H1 (cell line): ENCODE measurements around the gene EPG5. TPM values are rescaled to one million over a fixed set of nuclear protein-coding genes. Genes with fewer than 3 reads are reported as not detected.
"Not testable (repeated sequence)": the region's sequence is repeated elsewhere in the genome, so short reads cannot be mapped to it uniquely, and the experiment has no call there.

Experiments used
- CTCF ChIA-PET: fragments of 300-600 bp; sonication (Branson Sonifier 250); formaldehyde crosslinking; loops from one replicate; lab custom pipeline; 2021; ENCODE audit not compliant: partially characterized antibody; lab: Charles Lee
- POLR2A ChIA-PET: fragments of 300-600 bp; sonication (Branson Sonifier 250); formaldehyde crosslinking; loops from one replicate; lab custom pipeline; 2021; ENCODE audit warnings: inconsistent platforms; ENCODE audit not compliant: partially characterized antibody; lab: Charles Lee
- DNase-seq, 2 experiments: peaks; one replicate each; pipeline versions ENCODE4 v3.0.0 to v3.0.0-alpha.2; 2010 to 2022; ENCODE audit warnings: low spot score in 2 of 2, low read depth in 1 of 2, mixed read lengths in 1 of 2
- FAIRE-seq: peaks from 2 replicates; lab custom pipeline; 2011; peaks lifted over from hg19 to GRCh38; lab: Jason Lieb, UNC
- H2AFZ ChIP-seq: 2 replicates; pipeline ENCODE4 v1.8.1; 2012; ENCODE audit warnings: low read length, inconsistent platforms
- H2AK5ac ChIP-seq: 2 replicates; pipeline ENCODE4 v1.6.1; 2013; ENCODE audit warnings: low read depth, low read length
- H2BK120ac ChIP-seq: replicated peaks from 2 replicates; pipeline ENCODE3; 2013; ENCODE audit warnings: low read depth, low read length, inconsistent platforms
- H2BK12ac ChIP-seq: 2 replicates; pipeline ENCODE4 v1.6.1; 2013; ENCODE audit warnings: low read depth, low read length
- H2BK15ac ChIP-seq: 2 replicates; pipeline ENCODE4 v1.6.1; 2013; ENCODE audit warnings: low read length
- H2BK20ac ChIP-seq: 2 replicates; pipeline ENCODE4 v1.6.1; 2013; ENCODE audit warnings: low read length
- H2BK5ac ChIP-seq: 2 replicates; pipeline ENCODE4 v1.6.1; 2013; ENCODE audit warnings: low read depth, low read length
- H3K14ac ChIP-seq: 2 replicates; pipeline ENCODE4 v1.6.1; 2013; ENCODE audit warnings: inconsistent platforms; ENCODE audit not compliant: insufficient read length
- H3K18ac ChIP-seq: 2 replicates; pipeline ENCODE4 v1.6.1; 2013; ENCODE audit warnings: low read length; ENCODE audit errors: extremely low read depth
- H3K23ac ChIP-seq: 2 replicates; pipeline ENCODE4 v1.6.1; 2013; ENCODE audit warnings: inconsistent platforms; ENCODE audit not compliant: insufficient read length
- H3K23me2 ChIP-seq: 2 replicates; pipeline ENCODE4 v1.6.1; 2013; ENCODE audit warnings: low read depth, low read length
- H3K27ac ChIP-seq: 2 replicates; pipeline ENCODE4 v1.6.1; 2011; ENCODE audit warnings: low read depth, low read length, inconsistent platforms
- H3K27me3 ChIP-seq, 4 experiments: replicated peaks in 1 of 4; 1 replicate in 1 of 4; 2 replicates in 3 of 4; pipeline versions ENCODE4 v1.6.1 to v1.8.1; 2011 to 2013; ENCODE audit warnings: low read length in 3 of 4, mild to moderate bottlenecking in 3 of 4, inconsistent platforms in 2 of 4, mixed read lengths in 2 of 4, moderate library complexity in 1 of 4; ENCODE audit not compliant: control insufficient read depth in 3 of 4, insufficient read depth in 3 of 4; ENCODE audit errors: extremely low read depth in 1 of 4
- H3K36me3 ChIP-seq, 4 experiments: 2 replicates each; pipeline versions ENCODE4 v1.6.1 to v1.8.1; 2011 to 2013; ENCODE audit warnings: mild to moderate bottlenecking in 4 of 4, low read length in 3 of 4, moderate library complexity in 2 of 4, control low read depth in 1 of 4, inconsistent platforms in 1 of 4; ENCODE audit not compliant: insufficient read depth in 4 of 4, control insufficient read depth in 2 of 4
- H3K4ac ChIP-seq: replicated peaks from 2 replicates; pipeline ENCODE3; 2013; ENCODE audit warnings: low read length, low read depth, mixed read lengths, inconsistent platforms; ENCODE audit not compliant: insufficient read length
- H3K4me1 ChIP-seq, 4 experiments: replicated peaks in 1 of 4; 1 replicate in 1 of 4; 2 replicates in 3 of 4; pipeline versions ENCODE4 v1.6.1 to v1.8.1; 2011 to 2013; ENCODE audit warnings: low read length in 3 of 4, inconsistent platforms in 2 of 4, mixed read lengths in 1 of 4; ENCODE audit not compliant: insufficient read depth in 4 of 4, control insufficient read depth in 3 of 4
- H3K4me2 ChIP-seq, 2 experiments: 2 replicates each; pipeline versions ENCODE4 v1.6.1 to v1.8.1; 2011 to 2013; ENCODE audit warnings: low read depth in 2 of 2, low read length in 2 of 2, control low read depth in 1 of 2, inconsistent platforms in 1 of 2, mild to moderate bottlenecking in 1 of 2; ENCODE audit not compliant: insufficient read depth in 1 of 2
- H3K4me3 ChIP-seq, 4 experiments: fragments of 200-600, 300-600 bp in 1 of 4; sonication (generic), shearing (Covaris generic), sonication (Bioruptor Twin) in 1 of 4; 2 replicates each; pipeline versions ENCODE4 v1.5.1 to v1.8.1; 2011 to 2016; ENCODE audit warnings: low read length in 4 of 4, low read depth in 3 of 4, control low read depth in 2 of 4, inconsistent platforms in 2 of 4, mild to moderate bottlenecking in 2 of 4, mixed read lengths in 1 of 4, moderate library complexity in 1 of 4; ENCODE audit not compliant: insufficient read depth in 2 of 4; ENCODE audit errors: extremely low read depth in 1 of 4
- H3K56ac ChIP-seq: replicated peaks from 2 replicates; pipeline ENCODE3; 2013; ENCODE audit warnings: low read depth, mild to moderate bottlenecking, mixed read lengths, low read length, inconsistent platforms; ENCODE audit not compliant: insufficient read length
- H3K79me1 ChIP-seq: 2 replicates; pipeline ENCODE4 v1.6.1; 2013; ENCODE audit warnings: low read depth, low read length, control low read depth
- H3K79me2 ChIP-seq, 2 experiments: 2 replicates each; pipeline versions ENCODE4 v1.6.1 to v1.8.1; 2012 to 2013; ENCODE audit warnings: low read length in 2 of 2, mild to moderate bottlenecking in 2 of 2, inconsistent platforms in 1 of 2; ENCODE audit not compliant: insufficient read depth in 2 of 2, control insufficient read depth in 1 of 2
- H3K9ac ChIP-seq, 4 experiments: replicated peaks in 1 of 4; 1 replicate in 1 of 4; 2 replicates in 3 of 4; pipeline versions ENCODE4 v1.6.1 to v1.8.1; 2011 to 2013; ENCODE audit warnings: low read depth in 3 of 4, low read length in 3 of 4, control low read depth in 2 of 4, mild to moderate bottlenecking in 2 of 4, moderate library complexity in 2 of 4, inconsistent platforms in 1 of 4; ENCODE audit errors: extremely low read depth in 1 of 4
- H3K9me3 ChIP-seq, 2 experiments: 2 replicates each; pipeline versions ENCODE4 v1.6.1 to v1.8.1; 2012 to 2013; ENCODE audit warnings: mild to moderate bottlenecking in 2 of 2, moderate library complexity in 2 of 2, control low read depth in 1 of 2, inconsistent platforms in 1 of 2, low read depth in 1 of 2, low read length in 1 of 2, mixed read lengths in 1 of 2; ENCODE audit not compliant: insufficient read depth in 2 of 2
- H4K20me1 ChIP-seq, 2 experiments: replicated peaks in 1 of 2; 2 replicates each; pipeline versions ENCODE3 to v1.8.1; 2011 to 2013; ENCODE audit warnings: inconsistent platforms in 2 of 2, low read length in 2 of 2, mild to moderate bottlenecking in 1 of 2; ENCODE audit not compliant: insufficient read depth in 2 of 2, control insufficient read depth in 1 of 2
- H4K5ac ChIP-seq: 2 replicates; pipeline ENCODE4 v1.6.1; 2013; ENCODE audit warnings: low read length, low read depth, mixed read lengths, inconsistent platforms; ENCODE audit not compliant: insufficient read length
- H4K8ac ChIP-seq: 2 replicates; pipeline ENCODE4 v1.8.0; 2013; ENCODE audit warnings: mild to moderate bottlenecking, moderate library complexity, low read length, inconsistent platforms; ENCODE audit not compliant: insufficient read depth; ENCODE audit errors: extremely low read depth
- H4K91ac ChIP-seq: replicated peaks from 2 replicates; pipeline ENCODE3; 2013; ENCODE audit warnings: low read length, mixed read lengths, inconsistent platforms; ENCODE audit not compliant: insufficient read length
- WGBS, 2 experiments: shearing (Covaris generic) in 1 of 2; methylation state at CpG; one replicate each; pipeline versions ENCODE4 v1.1.6 to v1.1.7; 2013 to 2015; ENCODE audit warnings: low lambda C conversion rate in 2 of 2, mixed read lengths in 2 of 2, inconsistent platforms in 1 of 2, low coverage in 1 of 2, missing lambda C conversion rate in 1 of 2; ENCODE audit not compliant: insufficient replicate concordance in 2 of 2, insufficient coverage in 1 of 2, insufficient read length in 1 of 2; ENCODE audit errors: extremely low coverage in 1 of 2, missing lambda C conversion rate in 1 of 2; 5-methylcytosine and 5-hydroxymethylcytosine counted together
- polyA plus RNA-seq, 7 experiments: library from polyadenylated mRNA; depleted of rRNA in 3 of 7; stranded (reverse) in 5 of 7; unstranded in 2 of 7; fragments of >200 nt in 5 of 7; fragments of 200-250 nt in 2 of 7; gene quantifications; 1 replicate in 5 of 7; 2 replicates in 1 of 7; 4 replicates in 1 of 7; pipeline versions ENCODE4 v1.2.1 to v1.2.3, GENCODE V29; 2011 to 2013; ENCODE audit warnings: missing spikeins in 2 of 7, mixed read lengths in 2 of 7
- total RNA-seq: library from RNA; stranded (reverse); fragmentation: NEBNext Ultra II Directional; extraction: Animal tissue kit (Norgen Biotek cat#: 25700); gene quantifications from 2 replicates; pipeline ENCODE4 v1.2.1, GENCODE V29; 2021

EPG5 gene
- total and polyA plus RNA-seq, 2 of the 8 experiments (the other 6 are each of a cell fraction or from before 2014, with no cell fraction given) = 14.1 to 18.3 TPM

- H3K79me1 ChIP-seq, H2BK120ac ChIP-seq, H3K23ac ChIP-seq, FAIRE-seq, H3K23me2 ChIP-seq, H4K5ac ChIP-seq, H3K36me3 ChIP-seq, H3K18ac ChIP-seq, H3K4ac ChIP-seq, H2BK20ac ChIP-seq, H3K27me3 ChIP-seq, H2AK5ac ChIP-seq, H3K79me2 ChIP-seq, H3K14ac ChIP-seq, H3K9ac ChIP-seq, H2BK5ac ChIP-seq, H4K8ac ChIP-seq, H4K20me1 ChIP-seq, H3K9me3 ChIP-seq, H2BK15ac ChIP-seq, H3K27ac ChIP-seq, H3K4me2 ChIP-seq, H3K4me3 ChIP-seq, H3K56ac ChIP-seq, POLR2A ChIA-PET, H2BK12ac ChIP-seq, H2AFZ ChIP-seq, H4K91ac ChIP-seq, H3K4me1 ChIP-seq, DNase-seq: not testable (repeated sequence)
- CTCF ChIA-PET = interaction anchor here (0.6 to 0.9 kb wide), 2 partner anchors 81 to 114 kb away, joined by 3 to 5 read pairs; no protein-coding TSS in a partner anchor
- 92% methylated on average over 6 of the region's 6 CpGs; no CpG with 5 or more reads in 1 of the 2 experiments for WGBS, 2 experiments
These were observed 25.4 kb upstream of the EPG5 start for GRCh38 chr18:45992527-45992926.
